ENCODE measurements around the gene SCPEP1.

DNA sequence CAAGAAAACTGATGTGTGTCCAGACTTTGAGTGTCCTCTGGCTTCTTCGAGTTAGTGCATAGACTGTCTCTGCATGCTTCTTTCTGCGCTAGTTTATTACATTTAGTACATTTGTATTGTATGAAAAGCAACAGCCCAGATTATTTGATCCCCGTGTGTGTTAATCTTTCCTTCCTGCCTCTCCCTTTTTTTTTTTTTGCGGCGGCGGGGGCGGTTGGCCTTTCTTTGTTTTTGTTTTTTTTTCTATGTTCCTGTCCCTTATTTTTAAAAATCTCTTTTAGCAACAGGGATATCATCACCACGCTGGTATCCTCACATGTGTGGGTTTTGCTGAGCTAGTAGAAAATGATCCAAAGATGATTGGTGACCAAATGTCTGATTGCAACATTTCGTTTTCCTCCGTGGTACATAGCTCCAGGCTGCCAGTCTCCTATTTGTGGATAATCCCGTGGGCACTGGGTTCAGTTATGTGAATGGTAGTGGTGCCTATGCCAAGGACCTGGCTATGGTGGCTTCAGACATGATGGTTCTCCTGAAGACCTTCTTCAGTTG, 9.4 kb downstream of the SCPEP1 start:
- TF ChIP-seq TARDBP (IDR thresholded peaks at IDR 0.05) (no peak), SP1 (IDR thresholded peaks at IDR 0.05) (no peak), NFRKB (IDR thresholded peaks at IDR 0.05) (no peak), BHLHE40 (IDR thresholded peaks at IDR 0.05; ENCODE audit: borderline replicate concordance) (no peak), FOXM1 (IDR thresholded peaks at IDR 0.05; ENCODE audit: borderline replicate concordance) (no peak), HDGF (IDR thresholded peaks at IDR 0.05; ENCODE audit: borderline replicate concordance) (no peak), FOXA1 (IDR thresholded peaks at IDR 0.05) (no peak), CTBP1 (IDR thresholded peaks at IDR 0.05; ENCODE audit: borderline replicate concordance) (no peak), SUZ12 (IDR thresholded peaks at IDR 0.05) (no peak), ZNF384 (IDR thresholded peaks at IDR 0.05) (no peak)

All from HEK293T (cell line).